ENCODE results near the gene R3HDM2. TPM values are rescaled to one million over a fixed set of nuclear protein-coding genes. Genes with fewer than 3 reads are reported as not detected.

R3HDM2 gene
- polyA plus RNA-seq, 1 donor from 2014 or later: 11.1 TPM

DNA sequence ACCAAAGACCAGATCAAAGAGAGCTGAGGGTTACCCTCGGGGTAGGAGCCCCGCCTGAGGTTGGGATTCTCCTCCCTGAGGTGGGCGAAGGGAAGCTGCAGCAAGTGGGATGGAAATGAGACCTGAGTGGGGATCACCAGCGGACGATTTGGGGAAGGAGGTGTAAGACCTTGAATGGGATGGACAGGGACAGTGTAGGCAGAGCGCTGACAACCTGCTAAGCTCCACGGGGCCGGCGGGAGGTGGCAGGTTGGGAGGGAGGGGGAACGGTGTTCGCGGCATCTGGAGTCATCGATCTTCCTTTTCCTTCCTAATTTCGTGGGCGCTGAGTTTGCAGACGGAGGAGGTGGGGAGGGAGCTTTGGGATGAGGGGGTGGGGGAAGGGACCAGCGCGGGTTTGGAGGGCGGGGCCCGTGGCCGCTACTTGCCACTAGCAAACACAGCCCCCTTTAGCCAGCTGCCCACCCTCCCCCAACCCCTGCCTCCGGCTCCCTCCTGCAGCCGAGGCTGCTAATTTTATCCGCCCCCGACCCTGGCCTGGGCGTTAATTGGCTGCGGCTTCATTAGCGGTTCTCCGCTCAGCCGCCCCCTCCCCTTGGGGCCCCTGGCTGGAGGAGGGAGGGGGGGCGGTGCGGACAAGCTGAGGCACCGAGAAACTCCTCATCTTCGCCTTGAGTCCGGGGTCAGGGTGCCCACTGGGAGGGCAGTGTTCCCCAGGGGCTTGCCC lies 204.1 kb downstream of the R3HDM2 start:
- Histone ChIP-seq H3K4me3 (ENCODE audit: low read length) (no peak overlapping the region), H3K4me2 (ENCODE audit: low read length) (no peak overlapping the region), H3K79me2 (replicated peaks; ENCODE audit: insufficient read depth, low read length) (no peaks in the 10 kb centered on the region), H2AFZ (ENCODE audit: low read depth, low read length) (no peak overlapping the region), H3K9me2 (ENCODE audit: insufficient read depth, low read length) (no peaks in the 10 kb centered on the region), H3K27me3 (ENCODE audit: insufficient read depth, low read depth, low read length) (peaks cover 62% of the 10 kb centered on the region), H4K20me1 (ENCODE audit: insufficient read depth) (no peaks in the 10 kb centered on the region), H3K9me3 (ENCODE audit: low read length) (no peaks in the 10 kb centered on the region), H3K36me3 (ENCODE audit: insufficient read depth, low read length) (no peaks in the 10 kb centered on the region), H3F3A (ENCODE audit: insufficient read depth, low read length, poor library complexity, severe bottlenecking) (no peaks in the 10 kb centered on the region), H3K9ac (ENCODE audit: low read length) (no peak overlapping the region), H3K27ac (ENCODE audit: low read length) (no peak overlapping the region)
- no peak for TF ChIP-seq EZH2 (IDR thresholded peaks at IDR 0.05; ENCODE audit: borderline replicate concordance, insufficient read depth, low read length, poor library complexity, severe bottlenecking)
- no peak for TF ChIP-seq RAD21 (conservative IDR thresholded peaks at IDR 0.05)
- no peak for TF ChIP-seq EP300 (conservative IDR thresholded peaks at IDR 0.05; ENCODE audit: poor library complexity, severe bottlenecking)
- TF ChIP-seq SMC3 (conservative IDR thresholded peaks at IDR 0.05; ENCODE audit: poor library complexity): no peak
- TF ChIP-seq MXI1 (conservative IDR thresholded peaks at IDR 0.05; ENCODE audit: poor library complexity, severe bottlenecking): no peak
- TF ChIP-seq, protein P1, sequence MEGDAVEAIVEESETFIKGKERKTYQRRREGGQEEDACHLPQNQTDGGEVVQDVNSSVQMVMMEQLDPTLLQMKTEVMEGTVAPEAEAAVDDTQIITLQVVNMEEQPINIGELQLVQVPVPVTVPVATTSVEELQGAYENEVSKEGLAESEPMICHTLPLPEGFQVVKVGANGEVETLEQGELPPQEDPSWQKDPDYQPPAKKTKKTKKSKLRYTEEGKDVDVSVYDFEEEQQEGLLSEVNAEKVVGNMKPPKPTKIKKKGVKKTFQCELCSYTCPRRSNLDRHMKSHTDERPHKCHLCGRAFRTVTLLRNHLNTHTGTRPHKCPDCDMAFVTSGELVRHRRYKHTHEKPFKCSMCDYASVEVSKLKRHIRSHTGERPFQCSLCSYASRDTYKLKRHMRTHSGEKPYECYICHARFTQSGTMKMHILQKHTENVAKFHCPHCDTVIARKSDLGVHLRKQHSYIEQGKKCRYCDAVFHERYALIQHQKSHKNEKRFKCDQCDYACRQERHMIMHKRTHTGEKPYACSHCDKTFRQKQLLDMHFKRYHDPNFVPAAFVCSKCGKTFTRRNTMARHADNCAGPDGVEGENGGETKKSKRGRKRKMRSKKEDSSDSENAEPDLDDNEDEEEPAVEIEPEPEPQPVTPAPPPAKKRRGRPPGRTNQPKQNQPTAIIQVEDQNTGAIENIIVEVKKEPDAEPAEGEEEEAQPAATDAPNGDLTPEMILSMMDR (IDR thresholded peaks at IDR 0.05; ENCODE audit: poor library complexity, severe bottlenecking): no peak
- no peak for TF ChIP-seq TAF1 (IDR thresholded peaks at IDR 0.05; ENCODE audit: low read depth)
- no peak for TF ChIP-seq POLR2AphosphoS5 (IDR thresholded peaks at IDR 0.05)
- TF ChIP-seq, protein P2, sequence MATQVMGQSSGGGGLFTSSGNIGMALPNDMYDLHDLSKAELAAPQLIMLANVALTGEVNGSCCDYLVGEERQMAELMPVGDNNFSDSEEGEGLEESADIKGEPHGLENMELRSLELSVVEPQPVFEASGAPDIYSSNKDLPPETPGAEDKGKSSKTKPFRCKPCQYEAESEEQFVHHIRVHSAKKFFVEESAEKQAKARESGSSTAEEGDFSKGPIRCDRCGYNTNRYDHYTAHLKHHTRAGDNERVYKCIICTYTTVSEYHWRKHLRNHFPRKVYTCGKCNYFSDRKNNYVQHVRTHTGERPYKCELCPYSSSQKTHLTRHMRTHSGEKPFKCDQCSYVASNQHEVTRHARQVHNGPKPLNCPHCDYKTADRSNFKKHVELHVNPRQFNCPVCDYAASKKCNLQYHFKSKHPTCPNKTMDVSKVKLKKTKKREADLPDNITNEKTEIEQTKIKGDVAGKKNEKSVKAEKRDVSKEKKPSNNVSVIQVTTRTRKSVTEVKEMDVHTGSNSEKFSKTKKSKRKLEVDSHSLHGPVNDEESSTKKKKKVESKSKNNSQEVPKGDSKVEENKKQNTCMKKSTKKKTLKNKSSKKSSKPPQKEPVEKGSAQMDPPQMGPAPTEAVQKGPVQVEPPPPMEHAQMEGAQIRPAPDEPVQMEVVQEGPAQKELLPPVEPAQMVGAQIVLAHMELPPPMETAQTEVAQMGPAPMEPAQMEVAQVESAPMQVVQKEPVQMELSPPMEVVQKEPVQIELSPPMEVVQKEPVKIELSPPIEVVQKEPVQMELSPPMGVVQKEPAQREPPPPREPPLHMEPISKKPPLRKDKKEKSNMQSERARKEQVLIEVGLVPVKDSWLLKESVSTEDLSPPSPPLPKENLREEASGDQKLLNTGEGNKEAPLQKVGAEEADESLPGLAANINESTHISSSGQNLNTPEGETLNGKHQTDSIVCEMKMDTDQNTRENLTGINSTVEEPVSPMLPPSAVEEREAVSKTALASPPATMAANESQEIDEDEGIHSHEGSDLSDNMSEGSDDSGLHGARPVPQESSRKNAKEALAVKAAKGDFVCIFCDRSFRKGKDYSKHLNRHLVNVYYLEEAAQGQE (IDR thresholded peaks at IDR 0.05; ENCODE audit: borderline replicate concordance): no peak

DNA sequence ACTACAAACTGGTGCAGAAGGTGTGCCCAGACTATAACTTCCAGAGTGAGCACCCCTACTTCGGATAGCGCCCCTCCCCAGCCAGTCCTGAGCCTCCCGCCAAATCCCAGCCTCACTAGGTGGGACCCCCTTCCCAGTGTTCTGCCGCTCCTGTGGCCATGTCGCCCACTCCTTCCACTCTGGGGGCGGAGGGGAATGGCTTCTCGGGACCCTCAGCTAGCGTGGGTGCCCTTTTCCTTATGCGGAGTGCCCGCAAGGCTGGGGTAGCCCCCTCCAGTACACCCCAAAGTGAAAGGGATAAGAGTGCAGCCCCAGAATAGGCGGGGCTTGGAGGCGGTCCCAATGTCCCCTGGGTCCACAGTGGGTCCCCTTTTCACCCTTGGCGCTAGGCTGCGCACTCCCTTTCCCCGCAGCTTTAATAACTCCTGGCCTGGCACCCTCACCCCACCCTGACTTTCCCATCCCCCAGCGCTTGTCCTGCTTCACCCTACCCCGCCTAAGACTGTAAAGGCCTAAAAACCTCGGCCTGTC lies 205.1 kb downstream of the R3HDM2 start:
- Histone ChIP-seq H3K9ac (ENCODE audit: low read length) (no peak overlapping the region), H3K9me2 (ENCODE audit: insufficient read depth, low read length) (no peaks in the 10 kb centered on the region), H3K4me3 (ENCODE audit: low read length) (no peak overlapping the region), H3K27me3 (ENCODE audit: insufficient read depth, low read depth, low read length) (peaks cover 72% of the 10 kb centered on the region), H3K27ac (ENCODE audit: low read length) (no peak overlapping the region), H4K20me1 (ENCODE audit: insufficient read depth) (no peaks in the 10 kb centered on the region), H3K36me3 (ENCODE audit: insufficient read depth, low read length) (no peaks in the 10 kb centered on the region), H3F3A (ENCODE audit: insufficient read depth, low read length, poor library complexity, severe bottlenecking) (no peaks in the 10 kb centered on the region), H3K79me2 (replicated peaks; ENCODE audit: insufficient read depth, low read length) (no peaks in the 10 kb centered on the region), H3K9me3 (ENCODE audit: low read length) (no peaks in the 10 kb centered on the region), H3K4me2 (ENCODE audit: low read length) (no peak overlapping the region), H2AFZ (ENCODE audit: low read depth, low read length) (no peak overlapping the region)
- TF ChIP-seq, protein P1 (IDR thresholded peaks at IDR 0.05; ENCODE audit: poor library complexity, severe bottlenecking): no peak
- TF ChIP-seq, protein P2 (IDR thresholded peaks at IDR 0.05; ENCODE audit: borderline replicate concordance): no peak
- TF ChIP-seq RAD21 (conservative IDR thresholded peaks at IDR 0.05) (no peak), TAF1 (IDR thresholded peaks at IDR 0.05; ENCODE audit: low read depth) (no peak), EZH2 (IDR thresholded peaks at IDR 0.05; ENCODE audit: borderline replicate concordance, insufficient read depth, low read length, poor library complexity, severe bottlenecking) (no peak), EP300 (conservative IDR thresholded peaks at IDR 0.05; ENCODE audit: poor library complexity, severe bottlenecking) (no peak), MXI1 (conservative IDR thresholded peaks at IDR 0.05; ENCODE audit: poor library complexity, severe bottlenecking) (no peak), SMC3 (conservative IDR thresholded peaks at IDR 0.05; ENCODE audit: poor library complexity) (no peak), POLR2AphosphoS5 (IDR thresholded peaks at IDR 0.05) (no peak)

All from neural cell (in vitro differentiated cells).